Activated CD8-positive, alpha-beta T cell treated with anti-CD3 and anti-CD28 coated beads for 36 hours (primary cell): Measurements from ENCODE around the gene RPP25L. TPM values are rescaled to one million over a fixed set of nuclear protein-coding genes. Genes with fewer than 3 reads are reported as not detected.

ENCODE experiments used
- ATAC-seq: fragments of 200-7000 bp; cut with Tn5 transposase; one replicate; pipeline ENCODE4 v1.10.0; 2021; ENCODE audit warnings: mild to moderate bottlenecking, moderate library complexity
- CTCF ChIA-PET: fragments of 350-600 bp; sonication (Branson Sonifier 250); formaldehyde crosslinking; loops from one replicate; lab custom pipeline; 2021; ENCODE audit warnings: antibody characterized with exemption; lab: Charles Lee
- POLR2A ChIA-PET: fragments of 350-600 bp; sonication (Branson Sonifier 250); formaldehyde crosslinking; loops from one replicate; lab custom pipeline; 2021; ENCODE audit warnings: antibody characterized with exemption; lab: Charles Lee
- DNase-seq: peaks from one replicate; pipeline ENCODE4 v3.0.0-alpha.2; 2020
- H3K27ac Mint-ChIP-seq: one replicate; pipeline ENCODE4 v1.8.0; 2021; ENCODE audit warnings: mild to moderate bottlenecking, mixed read lengths
- H3K27me3 Mint-ChIP-seq: one replicate; pipeline ENCODE4 v1.8.0; 2021; ENCODE audit warnings: mixed read lengths
- H3K36me3 Mint-ChIP-seq: one replicate; pipeline ENCODE4 v1.8.0; 2021; ENCODE audit warnings: low read depth, mixed read lengths
- H3K4me1 Mint-ChIP-seq: one replicate; pipeline ENCODE4 v1.8.0; 2021; ENCODE audit warnings: low read depth, mixed read lengths
- H3K4me3 Mint-ChIP-seq: one replicate; pipeline ENCODE4 v1.8.0; 2021; ENCODE audit warnings: mild to moderate bottlenecking, moderate library complexity, mixed read lengths
- H3K9me3 Mint-ChIP-seq: one replicate; pipeline ENCODE4 v1.8.0; 2021; ENCODE audit warnings: mixed read lengths
- intact Hi-C: fragments of 100-400 bp; cut with micrococcal nuclease; formaldehyde crosslinking; loops from one replicate; pipeline ENCODE4 v1.10.0; 2022
- total RNA-seq, 2 experiments: library from RNA; stranded (reverse); gene quantifications; one replicate each; pipeline ENCODE4 v1.2.3, GENCODE V29; 2021
- TF ChIP-seq, protein P1 (sequence below): fragments of 200-600 bp; IDR thresholded peaks from one replicate; pipeline ENCODE4 v1.8.0; 2022; ENCODE audit warnings: antibody characterized with exemption, mild to moderate bottlenecking

RPP25L gene
- total RNA-seq, 2 experiments from 2014 or later: 37.9 to 38.7 TPM

DNA sequence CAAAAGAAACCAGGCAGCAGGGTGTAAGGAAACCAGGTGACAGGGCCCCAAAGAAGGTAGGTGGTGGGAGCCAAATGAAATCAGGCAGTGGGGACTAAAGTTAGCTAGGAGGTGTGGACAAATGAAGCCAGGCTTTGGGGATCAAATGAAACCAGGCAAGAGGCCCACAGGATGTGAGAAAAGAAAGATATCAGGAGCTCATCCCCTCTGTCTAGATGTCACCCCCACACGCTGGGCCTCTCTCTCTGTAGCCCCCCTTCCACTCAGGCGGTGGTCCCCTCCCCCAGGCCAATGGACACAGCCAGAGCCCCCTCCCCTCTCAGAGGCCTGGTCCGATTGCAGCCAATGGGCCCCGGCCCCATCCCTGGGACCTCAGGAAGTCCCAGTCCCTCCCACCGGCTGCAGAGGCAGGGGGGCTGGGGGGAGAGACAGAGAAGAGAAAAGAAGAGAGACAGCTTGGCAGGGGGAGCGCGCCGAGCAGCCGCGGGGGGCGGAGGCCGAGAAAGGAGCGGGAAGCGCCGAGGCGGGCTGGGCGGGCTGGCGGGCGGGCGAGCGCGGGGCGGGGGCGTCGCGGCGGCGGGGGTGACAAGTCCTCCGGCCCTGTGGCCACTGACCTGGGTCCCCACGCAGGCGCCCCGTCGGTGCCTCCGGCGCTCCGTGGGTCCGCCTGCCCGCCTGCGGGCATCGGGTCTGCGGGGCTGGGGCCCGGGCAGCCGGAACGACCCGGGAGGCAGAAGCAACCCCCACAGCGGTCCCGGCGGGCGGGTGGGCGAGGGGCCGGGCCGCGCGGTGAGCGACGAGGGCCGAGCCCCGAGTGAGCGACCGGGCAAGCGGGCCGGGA, 34.3 kb downstream of the RPP25L start:
- intact Hi-C loops: no loop called here
- Mint-ChIP-seq H3K27me3 (peaks cover 48% of the 10 kb centered on the region), H3K9me3 (no peaks in the 10 kb centered on the region), H3K27ac (no peak overlapping the region), H3K36me3 (no peaks in the 10 kb centered on the region), H3K4me1 (peaks cover 6% of the 10 kb centered on the region), H3K4me3 (no peak overlapping the region)
- TF ChIP-seq, protein P1, sequence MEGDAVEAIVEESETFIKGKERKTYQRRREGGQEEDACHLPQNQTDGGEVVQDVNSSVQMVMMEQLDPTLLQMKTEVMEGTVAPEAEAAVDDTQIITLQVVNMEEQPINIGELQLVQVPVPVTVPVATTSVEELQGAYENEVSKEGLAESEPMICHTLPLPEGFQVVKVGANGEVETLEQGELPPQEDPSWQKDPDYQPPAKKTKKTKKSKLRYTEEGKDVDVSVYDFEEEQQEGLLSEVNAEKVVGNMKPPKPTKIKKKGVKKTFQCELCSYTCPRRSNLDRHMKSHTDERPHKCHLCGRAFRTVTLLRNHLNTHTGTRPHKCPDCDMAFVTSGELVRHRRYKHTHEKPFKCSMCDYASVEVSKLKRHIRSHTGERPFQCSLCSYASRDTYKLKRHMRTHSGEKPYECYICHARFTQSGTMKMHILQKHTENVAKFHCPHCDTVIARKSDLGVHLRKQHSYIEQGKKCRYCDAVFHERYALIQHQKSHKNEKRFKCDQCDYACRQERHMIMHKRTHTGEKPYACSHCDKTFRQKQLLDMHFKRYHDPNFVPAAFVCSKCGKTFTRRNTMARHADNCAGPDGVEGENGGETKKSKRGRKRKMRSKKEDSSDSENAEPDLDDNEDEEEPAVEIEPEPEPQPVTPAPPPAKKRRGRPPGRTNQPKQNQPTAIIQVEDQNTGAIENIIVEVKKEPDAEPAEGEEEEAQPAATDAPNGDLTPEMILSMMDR: no peak
- DNase-seq: no peak
- POLR2A ChIA-PET: no interaction called here
- ATAC-seq: no peak
- CTCF ChIA-PET: interaction anchor here (1.4 to 2.1 kb wide), 4 partner anchors 9 to 30 kb away, joined by 4 to 6 read pairs (median 6); no protein-coding TSS in a partner anchor

DNA sequence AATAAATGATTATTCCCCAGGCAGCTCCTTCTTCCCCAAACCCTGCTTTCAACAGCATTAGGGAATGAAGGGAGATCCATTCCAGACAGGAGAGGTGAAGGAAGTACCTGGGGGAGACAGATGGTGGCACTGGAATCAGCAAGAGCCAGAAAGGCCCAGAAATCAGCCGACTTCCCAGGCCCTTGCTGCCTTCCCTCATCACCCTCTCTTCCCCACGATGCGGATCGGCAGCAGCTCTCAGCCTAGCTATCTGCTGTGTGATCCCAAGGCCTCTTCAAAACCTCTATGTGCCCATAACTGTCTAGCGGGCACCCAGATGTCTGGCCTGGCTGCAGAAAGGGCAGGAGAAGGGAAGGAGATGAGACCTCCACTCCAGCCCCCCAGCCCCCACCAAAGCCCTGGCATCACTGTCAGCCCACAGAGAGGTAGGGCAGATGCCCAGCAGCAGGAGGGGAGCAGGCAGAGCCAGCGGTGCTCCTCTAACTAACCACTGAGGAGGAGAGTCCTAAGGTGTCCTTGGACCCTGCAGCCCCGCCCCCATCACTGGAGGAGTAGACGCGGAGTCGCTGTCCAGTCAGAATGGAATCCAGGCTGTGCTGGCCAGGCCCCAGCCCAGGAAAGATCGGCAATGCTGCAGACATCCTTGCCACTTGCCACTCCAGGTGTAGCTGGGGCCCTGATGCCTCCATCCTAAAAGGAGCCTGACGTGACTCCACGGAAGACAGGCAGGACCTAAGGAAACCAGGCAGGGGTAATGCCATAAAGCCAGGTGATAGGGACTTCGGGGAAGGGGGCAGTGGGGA, 35.1 kb downstream of the RPP25L start:
- peaks cover 6% of the 10 kb centered on the region for H3K4me1 Mint-ChIP-seq
- intact Hi-C loops: no loop called here
- H3K4me3 Mint-ChIP-seq: no peak overlapping the region
- H3K9me3 Mint-ChIP-seq: no peaks in the 10 kb centered on the region
- CTCF ChIA-PET: interaction anchor here (0.9 to 2.1 kb wide), 6 partner anchors 10 to 939 kb away, joined by 3 to 7 read pairs (median 6); no protein-coding TSS in a partner anchor
- POLR2A ChIA-PET: no interaction called here
- no peak overlapping the region for H3K27ac Mint-ChIP-seq
- DNase-seq (no peak), ATAC-seq (no peak)
- H3K27me3 Mint-ChIP-seq: peaks cover 45% of the 10 kb centered on the region
- TF ChIP-seq, protein P1: no peak
- no peaks in the 10 kb centered on the region for H3K36me3 Mint-ChIP-seq

DNA sequence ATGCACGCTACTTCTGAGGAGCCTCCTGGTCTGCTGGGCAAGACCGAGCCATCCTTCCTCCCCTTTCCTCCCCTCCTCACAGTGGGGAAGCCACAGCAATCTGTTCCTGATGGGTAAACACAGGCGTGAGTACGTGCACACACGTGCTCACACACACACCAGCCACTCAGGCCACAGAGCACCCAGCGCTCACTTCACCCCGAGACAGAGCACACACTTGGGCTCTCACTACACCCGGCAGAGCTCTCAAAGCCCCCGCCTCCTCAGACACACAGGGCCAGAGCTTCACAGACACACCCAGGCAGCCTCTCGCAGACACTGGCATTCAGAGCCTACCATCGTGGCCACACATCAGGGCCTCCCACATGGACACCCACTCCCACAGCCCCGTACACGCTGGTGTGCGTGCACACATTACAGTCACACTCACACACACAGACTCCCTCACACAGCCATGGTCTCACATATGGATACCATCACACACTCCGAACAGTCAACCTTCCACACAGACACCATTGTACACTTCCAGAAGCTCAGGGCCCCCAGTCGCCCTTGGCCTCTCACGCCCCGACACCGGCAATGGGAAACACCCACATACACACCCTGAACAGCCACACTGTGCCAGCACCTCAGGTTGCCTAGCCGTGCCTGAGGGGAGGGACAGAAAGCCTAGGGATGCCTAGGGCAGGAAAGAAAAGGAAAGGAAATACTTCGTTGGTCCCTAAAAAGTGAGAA, 35.9 kb downstream of the RPP25L start:
- H3K27me3 Mint-ChIP-seq: peaks cover 44% of the 10 kb centered on the region
- H3K36me3 Mint-ChIP-seq: no peaks in the 10 kb centered on the region
- ChIA-PET CTCF (interaction anchor here (0.9 to 2.1 kb wide), 4 partner anchors 11 to 938 kb away, joined by 3 to 7 read pairs (median 5); no protein-coding TSS in a partner anchor), POLR2A (no interaction called here)
- H3K4me3 Mint-ChIP-seq: no peak overlapping the region
- no peak for DNase-seq
- intact Hi-C loops: no loop called here
- TF ChIP-seq, protein P1: no peak
- H3K4me1 Mint-ChIP-seq: peaks cover 6% of the 10 kb centered on the region
- H3K27ac Mint-ChIP-seq: no peak overlapping the region
- no peak for ATAC-seq
- no peaks in the 10 kb centered on the region for H3K9me3 Mint-ChIP-seq

DNA sequence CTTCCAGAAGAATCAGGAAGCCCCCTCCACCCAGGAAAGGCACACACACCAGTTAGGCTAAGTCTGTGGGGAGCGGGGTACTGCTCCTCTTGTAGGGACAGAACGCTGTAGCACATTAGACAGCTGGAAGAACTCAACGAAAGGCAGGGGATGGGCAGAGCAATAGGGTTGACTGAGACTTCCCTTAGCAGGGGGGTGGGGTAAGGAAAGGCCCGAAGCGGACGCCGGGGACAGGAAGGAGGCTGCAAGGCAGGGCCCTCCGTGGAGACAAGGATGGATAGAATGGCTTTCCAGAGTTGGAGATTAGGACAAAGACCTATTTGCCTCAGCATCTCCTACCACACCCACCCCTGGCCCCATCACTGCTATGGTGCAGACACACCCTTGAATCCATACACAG, 36.7 kb downstream of the RPP25L start:
- ChIA-PET CTCF (interaction anchor here (2.1 kb wide), 1 partner anchor 16 kb away, joined by 7 read pairs; no protein-coding TSS in a partner anchor), POLR2A (interaction anchor here (1.5 kb wide), 1 partner anchor 12 kb away, joined by 5 read pairs; no protein-coding TSS in a partner anchor)
- H3K4me3 Mint-ChIP-seq: no peak overlapping the region
- H3K27ac Mint-ChIP-seq: no peak overlapping the region
- H3K4me1 Mint-ChIP-seq: peaks cover 6% of the 10 kb centered on the region
- H3K27me3 Mint-ChIP-seq: peaks cover 42% of the 10 kb centered on the region
- no peaks in the 10 kb centered on the region for H3K36me3 Mint-ChIP-seq
- no peaks in the 10 kb centered on the region for H3K9me3 Mint-ChIP-seq
- ATAC-seq (no peak), DNase-seq (no peak)
- TF ChIP-seq, protein P1: no peak
- intact Hi-C loops: no loop called here
